ENCODE data around the gene SPPL3.

DNA sequence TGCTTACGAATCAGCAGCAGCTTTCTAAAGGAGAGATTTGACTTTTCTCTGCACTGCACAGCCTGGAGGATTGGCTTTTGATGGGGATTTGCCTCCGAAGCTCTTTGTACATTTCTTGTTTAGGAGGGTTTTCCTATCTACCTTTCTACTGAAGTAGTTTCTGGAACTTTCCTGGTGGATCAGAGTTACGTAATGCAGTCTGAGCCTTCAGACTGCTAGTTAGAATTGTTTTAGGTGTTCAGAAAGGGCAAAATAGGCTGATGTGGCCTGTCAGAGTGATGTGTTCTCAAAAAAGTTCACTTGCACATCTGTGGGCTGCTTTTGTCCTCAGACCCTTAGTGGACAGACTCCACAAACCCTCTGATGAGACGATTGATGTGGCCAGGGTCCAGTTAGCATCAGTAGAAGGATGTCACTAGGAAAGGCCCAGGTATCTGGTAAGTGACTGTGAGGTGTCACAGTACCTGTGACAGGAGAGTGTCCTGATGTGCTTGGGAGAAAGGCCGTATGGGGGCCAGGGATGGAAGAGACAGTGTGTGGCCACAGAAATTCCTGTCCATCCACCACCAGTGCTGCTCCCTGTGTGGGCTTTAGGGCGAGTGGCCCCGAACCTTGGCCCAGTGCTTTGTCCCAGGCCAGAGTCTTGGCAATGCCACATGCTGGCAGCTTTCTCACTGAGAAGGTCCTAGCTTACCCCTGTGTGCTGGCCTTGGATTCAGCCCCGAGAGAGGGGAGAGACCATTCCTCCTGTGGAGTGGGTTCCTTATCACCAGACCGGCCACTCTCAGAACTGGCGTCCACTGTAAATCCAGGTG, 183.0 kb downstream of the SPPL3 start:
- TF ChIP-seq, protein P1, sequence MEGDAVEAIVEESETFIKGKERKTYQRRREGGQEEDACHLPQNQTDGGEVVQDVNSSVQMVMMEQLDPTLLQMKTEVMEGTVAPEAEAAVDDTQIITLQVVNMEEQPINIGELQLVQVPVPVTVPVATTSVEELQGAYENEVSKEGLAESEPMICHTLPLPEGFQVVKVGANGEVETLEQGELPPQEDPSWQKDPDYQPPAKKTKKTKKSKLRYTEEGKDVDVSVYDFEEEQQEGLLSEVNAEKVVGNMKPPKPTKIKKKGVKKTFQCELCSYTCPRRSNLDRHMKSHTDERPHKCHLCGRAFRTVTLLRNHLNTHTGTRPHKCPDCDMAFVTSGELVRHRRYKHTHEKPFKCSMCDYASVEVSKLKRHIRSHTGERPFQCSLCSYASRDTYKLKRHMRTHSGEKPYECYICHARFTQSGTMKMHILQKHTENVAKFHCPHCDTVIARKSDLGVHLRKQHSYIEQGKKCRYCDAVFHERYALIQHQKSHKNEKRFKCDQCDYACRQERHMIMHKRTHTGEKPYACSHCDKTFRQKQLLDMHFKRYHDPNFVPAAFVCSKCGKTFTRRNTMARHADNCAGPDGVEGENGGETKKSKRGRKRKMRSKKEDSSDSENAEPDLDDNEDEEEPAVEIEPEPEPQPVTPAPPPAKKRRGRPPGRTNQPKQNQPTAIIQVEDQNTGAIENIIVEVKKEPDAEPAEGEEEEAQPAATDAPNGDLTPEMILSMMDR (IDR thresholded peaks at IDR 0.05), result no peak
- TF ChIP-seq ZFX (IDR thresholded peaks at IDR 0.05; ENCODE audit: borderline replicate concordance), result no peak

All from 22Rv1 (cell line).